GM10248 (cell line): ENCODE data around the gene SH3RF3.

Experiments used
- CTCF ChIA-PET: fragments of 300-600 bp; sonication (Branson Sonifier 250); formaldehyde crosslinking; extraction: SDS; loops from one replicate; lab custom pipeline; 2021; ENCODE audit warnings: antibody characterized with exemption; lab: Yijun Ruan, JAX
- POLR2A ChIA-PET: fragments of 350-650 bp; sonication (Branson Sonifier 250); formaldehyde crosslinking; extraction: SDS; loops from one replicate; lab custom pipeline; 2020; ENCODE audit warnings: antibody characterized with exemption; lab: Yijun Ruan, JAX
- DNase-seq: peaks from one replicate; pipeline ENCODE4 v3.0.0; 2012; ENCODE audit errors: extremely low spot score
- TF ChIP-seq, protein P1 (sequence below): IDR thresholded peaks from 2 replicates; pipeline ENCODE4 v1.5.1; 2012; ENCODE audit warnings: mild to moderate bottlenecking, low read depth; ENCODE audit errors: extremely low read depth, missing control alignments, control extremely low read depth

The SH3RF3 gene

DNA sequence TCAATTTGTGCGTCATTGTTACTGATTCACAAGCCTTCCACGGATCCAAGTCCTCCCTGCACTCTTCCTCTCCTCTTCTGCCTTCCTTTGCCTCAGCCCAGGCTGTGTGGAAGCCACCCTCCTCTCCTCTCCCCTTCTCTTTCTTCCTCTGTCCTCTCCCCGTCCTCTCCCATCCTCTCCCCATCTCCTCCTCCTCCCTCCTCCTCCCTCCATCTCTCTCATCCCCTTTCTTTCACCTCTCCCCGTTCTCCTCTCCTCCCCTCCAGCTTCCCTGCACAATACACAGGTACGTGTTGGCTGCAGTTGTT is 301.3 kb downstream of the SH3RF3 start:
- DNase-seq: no peak
- TF ChIP-seq, protein P1, sequence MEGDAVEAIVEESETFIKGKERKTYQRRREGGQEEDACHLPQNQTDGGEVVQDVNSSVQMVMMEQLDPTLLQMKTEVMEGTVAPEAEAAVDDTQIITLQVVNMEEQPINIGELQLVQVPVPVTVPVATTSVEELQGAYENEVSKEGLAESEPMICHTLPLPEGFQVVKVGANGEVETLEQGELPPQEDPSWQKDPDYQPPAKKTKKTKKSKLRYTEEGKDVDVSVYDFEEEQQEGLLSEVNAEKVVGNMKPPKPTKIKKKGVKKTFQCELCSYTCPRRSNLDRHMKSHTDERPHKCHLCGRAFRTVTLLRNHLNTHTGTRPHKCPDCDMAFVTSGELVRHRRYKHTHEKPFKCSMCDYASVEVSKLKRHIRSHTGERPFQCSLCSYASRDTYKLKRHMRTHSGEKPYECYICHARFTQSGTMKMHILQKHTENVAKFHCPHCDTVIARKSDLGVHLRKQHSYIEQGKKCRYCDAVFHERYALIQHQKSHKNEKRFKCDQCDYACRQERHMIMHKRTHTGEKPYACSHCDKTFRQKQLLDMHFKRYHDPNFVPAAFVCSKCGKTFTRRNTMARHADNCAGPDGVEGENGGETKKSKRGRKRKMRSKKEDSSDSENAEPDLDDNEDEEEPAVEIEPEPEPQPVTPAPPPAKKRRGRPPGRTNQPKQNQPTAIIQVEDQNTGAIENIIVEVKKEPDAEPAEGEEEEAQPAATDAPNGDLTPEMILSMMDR: no peak
- CTCF ChIA-PET: no interaction called here
- POLR2A ChIA-PET: no interaction called here

DNA sequence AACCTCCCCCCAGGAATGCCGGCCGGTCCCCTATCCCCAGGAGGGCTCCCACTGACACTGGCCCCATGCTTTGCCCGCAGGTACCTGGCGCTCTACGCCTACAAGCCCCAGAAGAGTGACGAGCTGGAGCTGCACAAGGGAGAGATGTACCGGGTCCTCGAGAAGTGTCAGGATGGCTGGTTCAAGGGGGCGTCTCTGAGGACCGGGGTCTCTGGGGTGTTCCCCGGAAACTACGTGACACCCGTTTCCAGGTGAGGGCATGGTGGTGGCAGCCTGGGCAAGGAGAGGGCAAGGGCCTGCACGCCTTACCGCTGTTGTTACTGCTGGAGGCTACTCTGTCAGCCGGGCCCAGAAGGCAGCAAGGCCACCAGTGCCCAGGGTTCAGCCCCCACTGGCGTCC is 303.4 kb downstream of the SH3RF3 start:
- ChIA-PET POLR2A (no interaction called here), CTCF (no interaction called here)
- TF ChIP-seq, protein P1: no peak

GRCh38 chr2:109433486-109433885 is 304.5 kb downstream of the SH3RF3 start:
- CTCF ChIA-PET: no interaction called here
- POLR2A ChIA-PET: no interaction called here
- TF ChIP-seq, protein P1: no peak
- DNase-seq: no peak

More for the DNA sequence above, 303.4 kb downstream of the SH3RF3 start:
- no peak for DNase-seq

DNA sequence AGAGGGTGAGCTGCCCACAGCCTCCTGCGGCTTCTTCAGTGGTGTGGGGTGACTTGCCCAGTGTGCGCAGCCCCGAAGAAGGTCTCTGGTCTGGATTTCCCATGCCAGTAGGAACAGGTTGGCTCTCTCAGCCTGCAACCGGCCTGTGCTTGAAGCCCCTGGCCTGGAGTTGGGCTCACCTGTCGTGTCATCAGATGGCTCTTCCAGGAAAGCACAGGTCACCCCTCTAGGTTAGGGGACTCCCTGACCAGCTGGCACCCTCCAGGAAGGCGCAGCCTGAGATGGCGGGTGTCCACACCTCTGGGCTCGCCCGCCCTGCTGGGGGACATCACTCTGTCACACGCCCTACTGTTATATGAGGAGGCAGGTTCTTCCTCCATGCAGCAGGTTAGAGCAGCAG is 304.9 kb downstream of the SH3RF3 start:
- ChIA-PET POLR2A (no interaction called here), CTCF (no interaction called here)
- TF ChIP-seq, protein P1: no peak
- DNase-seq: no peak

- TF ChIP-seq, protein P1: no peak
- ChIA-PET CTCF (no interaction called here), POLR2A (no interaction called here)
- no peak for DNase-seq
Measured at GRCh38 chr2:109434351-109434750, 305.3 kb downstream of the SH3RF3 start.

GRCh38 chr2:109435066-109435690 is 306.2 kb downstream of the SH3RF3 start:
- POLR2A ChIA-PET: no interaction called here
- CTCF ChIA-PET: interaction anchor here (0.9 to 1.2 kb wide), 2 partner anchors 29 to 75 kb away, joined by 3 to 4 read pairs; no protein-coding TSS in a partner anchor
- no peak for DNase-seq
- TF ChIP-seq, protein P1: no peak
